ENCODE results near the gene TAP1. TPM values are rescaled to one million over a fixed set of nuclear protein-coding genes. Genes with fewer than 3 reads are reported as not detected.
A peak's percentile ranks its signal among the peaks of the same experiment; 100 is the strongest.

TAP1 gene
- total and polyA plus RNA-seq, 10 of the 15 experiments (the other 5 are each of a cell fraction or from before 2014, with no cell fraction given), result 33.4 to 249 (median 169) TPM

DNA sequence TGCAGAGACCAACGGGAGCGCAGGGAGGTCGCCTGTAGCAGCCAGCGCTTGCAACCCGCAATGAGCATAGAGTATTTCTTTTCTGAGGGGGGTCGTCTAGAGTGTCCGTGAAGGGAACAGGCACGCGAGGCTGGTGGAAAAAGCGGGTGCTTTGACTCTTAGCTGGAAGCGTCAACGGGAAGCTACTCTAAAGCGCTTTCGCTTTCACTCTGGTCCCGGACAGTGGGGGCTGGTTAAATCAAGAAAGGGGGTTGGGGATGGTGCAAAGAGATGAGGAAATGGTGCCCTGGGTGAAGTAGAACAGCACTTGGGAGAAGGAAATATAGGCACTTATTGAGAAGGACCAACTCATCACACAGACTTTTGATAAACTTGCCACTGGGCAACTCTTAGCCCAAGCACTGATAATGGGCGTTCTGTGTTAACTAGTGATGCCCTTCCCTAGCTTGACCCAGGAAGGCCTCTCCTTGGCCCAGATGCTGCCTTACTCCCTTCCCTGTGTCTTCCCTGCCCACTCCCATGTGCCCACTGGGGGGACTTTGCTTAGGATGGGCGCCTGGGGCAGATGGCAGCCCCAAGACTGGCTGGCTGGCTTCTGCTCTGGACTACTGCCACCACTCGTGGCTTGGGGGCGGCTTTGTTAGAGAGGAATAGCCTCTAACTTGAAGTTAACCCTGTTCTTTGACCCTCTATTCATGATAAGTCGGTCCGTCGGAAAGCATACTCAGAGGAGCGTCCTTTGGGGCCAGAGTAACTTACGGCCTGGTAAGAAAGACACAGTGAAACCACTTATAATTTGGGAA, 1.1 kb upstream of the TAP1 start:
- peak overlapping the region; percentile 61 for H2AFZ ChIP-seq (ENCODE audit: control insufficient read depth, low read depth, low read length)
- peaks cover 79% of the 10 kb centered on the region for H3K79me2 ChIP-seq (ENCODE audit: control insufficient read depth, insufficient read depth, low read length)
- intact Hi-C loops (cut with micrococcal nuclease; ENCODE audit: unreplicated experiment), result loop anchor here (10.0 kb wide), 1 partner anchor 250 kb away; no protein-coding TSS in a partner anchor
- peak overlapping the region; percentile 100 for H3K27ac ChIP-seq (ENCODE audit: control insufficient read depth, insufficient read depth)
- peak overlapping the region; percentile 99 for H3K9ac ChIP-seq (ENCODE audit: control insufficient read depth, insufficient read depth, low read length)
- no peaks in the 10 kb centered on the region for H4K20me1 ChIP-seq (ENCODE audit: control insufficient read depth, insufficient read depth)
- BruUV-seq (replicated peaks), result TSS peak; percentile 80
- ATAC-seq, result peak; percentile 47
- DNase-seq (ENCODE audit: low read depth, low spot score), result no peak
- in situ Hi-C loops (cut with MboI), result no loop called here
- peaks cover 34% of the 10 kb centered on the region for H3K4me1 ChIP-seq (ENCODE audit: control insufficient read depth, insufficient read depth, low read length)
- ChIA-PET CTCF (interaction anchor here (0.6 to 8.0 kb wide), 19 partner anchors 9 to 440 kb away, joined by 3 to 299 read pairs (median 5); partner anchors contain the start of genes HLA-DMA, PSMB8 and TAP2), POLR2A (interaction anchor here (0.6 to 8.1 kb wide), 18 partner anchors 9 to 219 kb away, joined by 3 to 357 read pairs (median 5); partner anchors contain the start of genes BRD2, HLA-DMA, HLA-DMB and HLA-DPA1), RAD21 (ENCODE audit: unreplicated experiment) (interaction anchor here (0.6 to 7.7 kb wide), 18 partner anchors 10 to 422 kb away, joined by 3 to 269 read pairs (median 4); partner anchors contain the start of genes HLA-DMA, HLA-DMB, HLA-DOB and PSMB8), SMC1A (ENCODE audit: uncharacterized antibody, unreplicated experiment) (interaction anchor here (0.6 to 7.5 kb wide), 13 partner anchors 9 to 416 kb away, joined by 3 to 131 read pairs (median 7); partner anchors contain the start of genes PSMB8 and TAP2)
- H3K27me3 ChIP-seq (replicated peaks in 1 of 2; ENCODE audit: control insufficient read depth in 2 of 2, insufficient read depth in 2 of 2, low read length in 1 of 2), result no peaks in the 10 kb centered on the region
- peak overlapping the region; percentile 88 for H3K4me3 ChIP-seq
- no peak for FAIRE-seq
- peak overlapping the region; percentile 92 for H3K4me2 ChIP-seq (ENCODE audit: control insufficient read depth, insufficient read depth)
- H3K9me3 ChIP-seq (replicated peaks; ENCODE audit: control insufficient read depth, insufficient read depth, low read length), result no peaks in the 10 kb centered on the region
- H3K36me3 ChIP-seq (ENCODE audit: control insufficient read depth in 2 of 2, insufficient read depth in 2 of 2, low read length in 1 of 2), result peaks cover 5 to 31% of the 10 kb centered on the region in 2 experiments
- 0% methylated on average over 24 of the region's 24 CpGs for WGBS (ENCODE audit: insufficient coverage, insufficient replicate concordance, low lambda C conversion rate, missing lambda C conversion rate)
- no peak for TF ChIP-seq TCF7 (IDR thresholded peaks at IDR 0.05; ENCODE audit: borderline replicate concordance)
- TF ChIP-seq TCF12 (IDR thresholded peaks at IDR 0.05; ENCODE audit: low read depth, low read length), result no peak
- no peak for TF ChIP-seq BACH1 (IDR thresholded peaks at IDR 0.05; ENCODE audit: borderline replicate concordance)
- no peak for TF ChIP-seq STAT1 (conservative IDR thresholded peaks at IDR 0.05)
- TF ChIP-seq, protein P1, sequence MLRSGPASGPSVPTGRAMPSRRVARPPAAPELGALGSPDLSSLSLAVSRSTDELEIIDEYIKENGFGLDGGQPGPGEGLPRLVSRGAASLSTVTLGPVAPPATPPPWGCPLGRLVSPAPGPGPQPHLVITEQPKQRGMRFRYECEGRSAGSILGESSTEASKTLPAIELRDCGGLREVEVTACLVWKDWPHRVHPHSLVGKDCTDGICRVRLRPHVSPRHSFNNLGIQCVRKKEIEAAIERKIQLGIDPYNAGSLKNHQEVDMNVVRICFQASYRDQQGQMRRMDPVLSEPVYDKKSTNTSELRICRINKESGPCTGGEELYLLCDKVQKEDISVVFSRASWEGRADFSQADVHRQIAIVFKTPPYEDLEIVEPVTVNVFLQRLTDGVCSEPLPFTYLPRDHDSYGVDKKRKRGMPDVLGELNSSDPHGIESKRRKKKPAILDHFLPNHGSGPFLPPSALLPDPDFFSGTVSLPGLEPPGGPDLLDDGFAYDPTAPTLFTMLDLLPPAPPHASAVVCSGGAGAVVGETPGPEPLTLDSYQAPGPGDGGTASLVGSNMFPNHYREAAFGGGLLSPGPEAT (IDR thresholded peaks at IDR 0.05; ENCODE audit: low read depth), result no peak; the same call in 1 of the 2 replicates
- TF ChIP-seq SUPT20H (IDR thresholded peaks at IDR 0.05; ENCODE audit: borderline replicate concordance, control insufficient read depth, low read depth, low read length), result no peak
- TF ChIP-seq FOXK2 (IDR thresholded peaks at IDR 0.05), result no peak
- 0 out of 2 replicates have a peak, but pooled peaks have one; percentile 9 for TF ChIP-seq ESRRA (IDR thresholded peaks at IDR 0.05; ENCODE audit: low read length)
- TF ChIP-seq IKZF1 (conservative IDR thresholded peaks at IDR 0.05), result 0 out of 2 replicates have a peak, but pooled peaks have one; percentile 10
- TF ChIP-seq TCF3 (IDR thresholded peaks at IDR 0.05; ENCODE audit: borderline replicate concordance, insufficient read depth, low read depth, low read length), result 0 out of 2 replicates have a peak, but pooled peaks have one; percentile 3
- TF ChIP-seq MEF2A (IDR thresholded peaks at IDR 0.05; ENCODE audit: insufficient read depth, low read depth, low read length), result no peak
- no peak for TF ChIP-seq EGR1 (IDR thresholded peaks at IDR 0.05; ENCODE audit: borderline replicate concordance in 1 of 2, low read depth in 2 of 2, low read length in 2 of 2)
- TF ChIP-seq EP300 (IDR thresholded peaks at IDR 0.05; ENCODE audit: borderline replicate concordance in 1 of 2, control insufficient read depth in 1 of 2, low read depth in 2 of 2, low read length in 2 of 2), result no peak
- no peak for TF ChIP-seq ZBED1 (IDR thresholded peaks at IDR 0.05; ENCODE audit: borderline replicate concordance)
- no peak for TF ChIP-seq SREBF1 (IDR thresholded peaks at IDR 0.05; ENCODE audit: low read length)
- no peak for TF ChIP-seq ZBTB4 (CRISPR knock-in tag; IDR thresholded peaks at IDR 0.05)
- no peak for TF ChIP-seq LARP7 (IDR thresholded peaks at IDR 0.05)
- no peak for TF ChIP-seq EZH2 (IDR thresholded peaks at IDR 0.05; ENCODE audit: borderline replicate concordance, control insufficient read depth, low read depth, low read length)
